Measurements from ENCODE around the gene VAMP2.

The VAMP2 gene

GRCh38 chr17:8121681-8122421 is 40.9 kb downstream of the VAMP2 start:
- Histone ChIP-seq H3K4me3 (ENCODE audit: low read depth, low read length) (peak overlapping the region; percentile 70), H3K27ac (ENCODE audit: extremely low read depth, low read depth, low read length) (peak overlapping the region; percentile 32; the same call in 1 of the 2 replicates), H3K9me3 (ENCODE audit: control insufficient read depth, insufficient read depth, low read depth, low read length) (no peaks in the 10 kb centered on the region), H3K36me3 (ENCODE audit: control insufficient read depth in 2 of 2, insufficient read depth in 1 of 2, low read length in 2 of 2) (no peaks in the 10 kb centered on the region), H3K4me1 (ENCODE audit: control insufficient read depth, insufficient read depth, low read length) (peaks cover 11% of the 10 kb centered on the region)
- CTCF ChIA-PET, result interaction anchor here (0.6 to 4.1 kb wide), 19 partner anchors 9 to 1114 kb away, joined by 3 to 33 read pairs (median 4); no protein-coding TSS in a partner anchor
- POLR2A ChIA-PET, result interaction anchor here (0.6 to 3.5 kb wide), 8 partner anchors 18 to 277 kb away, joined by 4 to 27 read pairs (median 5); partner anchors contain the start of genes AURKB and CTC1
- TF ChIP-seq YY1 (tag by site-specific recombination; IDR thresholded peaks at IDR 0.05) (0 out of 2 replicates have a peak, but pooled peaks have one; percentile 24), PATZ1 (tag by site-specific recombination; IDR thresholded peaks at IDR 0.05) (no peak), EGR2 (tag by site-specific recombination; IDR thresholded peaks at IDR 0.05; ENCODE audit: low read depth) (peak; percentile 56; the same call in 1 of the 2 replicates), ZNF530 (tag by site-specific recombination; IDR thresholded peaks at IDR 0.05; ENCODE audit: low read depth) (no peak), GLI4 (tag by site-specific recombination; IDR thresholded peaks at IDR 0.05) (no peak), ZNF2 (tag by site-specific recombination; IDR thresholded peaks at IDR 0.05) (0 out of 2 replicates have a peak, but pooled peaks have one; percentile 14), ZFP3 (tag by site-specific recombination; IDR thresholded peaks at IDR 0.05; ENCODE audit: low read depth) (no peak), AEBP2 (tag by site-specific recombination; IDR thresholded peaks at IDR 0.05; ENCODE audit: borderline replicate concordance) (no peak), ZNF214 (tag by site-specific recombination; IDR thresholded peaks at IDR 0.05; ENCODE audit: borderline replicate concordance) (no peak), ZBTB7A (tag by site-specific recombination; IDR thresholded peaks at IDR 0.05; ENCODE audit: low read depth) (peak; percentile 36; the same call in 1 of the 2 replicates), ZEB2 (tag by site-specific recombination; IDR thresholded peaks at IDR 0.05) (peak; percentile 73), ZNF704 (tag by site-specific recombination; IDR thresholded peaks at IDR 0.05) (no peak), REPIN1 (tag by site-specific recombination; IDR thresholded peaks at IDR 0.05; ENCODE audit: low read depth) (peak; percentile 53; the same call in 1 of the 2 replicates), ZNF157 (tag by site-specific recombination; IDR thresholded peaks at IDR 0.05) (0 out of 2 replicates have a peak, but pooled peaks have one; percentile 11), ZNF239 (tag by site-specific recombination; IDR thresholded peaks at IDR 0.05) (no peak), ZNF366 (tag by site-specific recombination; conservative IDR thresholded peaks at IDR 0.05) (peak; percentile 79; the same call in 1 of the 2 replicates), SCRT2 (tag by site-specific recombination; IDR thresholded peaks at IDR 0.05) (peak; percentile 63; the same call in 1 of the 2 replicates), ZBTB20 (tag by site-specific recombination; IDR thresholded peaks at IDR 0.05) (peak; percentile 94), BCL11A (tag by site-specific recombination; IDR thresholded peaks at IDR 0.05; ENCODE audit: low read depth) (peak; percentile 19; the same call in 1 of the 2 replicates), ZNF148 (tag by site-specific recombination; IDR thresholded peaks at IDR 0.05; ENCODE audit: borderline replicate concordance) (no peak), ZNF558 (tag by site-specific recombination; IDR thresholded peaks at IDR 0.05) (no peak), RBAK (tag by site-specific recombination; IDR thresholded peaks at IDR 0.05) (no peak), TRIM28 (IDR thresholded peaks at IDR 0.05; ENCODE audit: borderline replicate concordance, low read length) (no peak), GLIS1 (tag by site-specific recombination; IDR thresholded peaks at IDR 0.05) (peak; percentile 46), SP3 (tag by site-specific recombination; IDR thresholded peaks at IDR 0.05) (peak; percentile 83), ZBTB17 (tag by site-specific recombination; IDR thresholded peaks at IDR 0.05) (no peak), KLF16 (tag by site-specific recombination; IDR thresholded peaks at IDR 0.05) (peak; percentile 91), ZBTB10 (tag by site-specific recombination; IDR thresholded peaks at IDR 0.05) (peak; percentile 79)

Measured in HEK293 (cell line).